Subcutaneous abdominal adipose tissue (tissue), 5 donors: ENCODE measurements around the gene NRAP.
"Not testable (repeated sequence)": the region's sequence is repeated elsewhere in the genome, so short reads cannot be mapped to it uniquely, and the experiment has no call there.

Experiments
- H3K27ac ChIP-seq: one replicate; pipeline ENCODE4 v1.7.0; 2013; ENCODE audit warnings: low read depth, mild to moderate bottlenecking, inconsistent platforms, low read length, moderate library complexity
- H3K27me3 ChIP-seq, 5 donors: one replicate each; pipeline ENCODE4 v1.7.0; 2013; ENCODE audit warnings: low read length in 5 of 5, inconsistent platforms in 1 of 5; ENCODE audit not compliant: control insufficient read depth in 5 of 5, insufficient read depth in 4 of 5
- H3K36me3 ChIP-seq, 5 donors: one replicate each; pipeline ENCODE4 v1.7.0; 2013; ENCODE audit warnings: low read length in 5 of 5; ENCODE audit not compliant: control insufficient read depth in 5 of 5, insufficient read depth in 5 of 5
- H3K4me1 ChIP-seq, 5 donors: one replicate each; pipeline ENCODE4 v1.7.0; 2013; ENCODE audit warnings: low read length in 5 of 5, mild to moderate bottlenecking in 3 of 5, moderate library complexity in 1 of 5; ENCODE audit not compliant: control insufficient read depth in 5 of 5, insufficient read depth in 5 of 5
- H3K4me3 ChIP-seq, 5 donors: one replicate each; pipeline ENCODE4 v1.7.0; 2013; ENCODE audit warnings: low read length in 5 of 5, low read depth in 1 of 5
- H3K9ac ChIP-seq, 5 donors: one replicate each; pipeline ENCODE4 v1.7.0; 2013; ENCODE audit warnings: low read length in 5 of 5, mild to moderate bottlenecking in 4 of 5, moderate library complexity in 3 of 5
- H3K9me3 ChIP-seq, 5 donors: one replicate each; pipeline ENCODE4 v1.7.0; 2013; ENCODE audit warnings: low read length in 5 of 5; ENCODE audit not compliant: control insufficient read depth in 5 of 5
- donor health status: healthy.
- donor health status: healthy.
- donor health status: healthy.
- donor health status: healthy.
- donor health status: healthy.

The NRAP gene

DNA sequence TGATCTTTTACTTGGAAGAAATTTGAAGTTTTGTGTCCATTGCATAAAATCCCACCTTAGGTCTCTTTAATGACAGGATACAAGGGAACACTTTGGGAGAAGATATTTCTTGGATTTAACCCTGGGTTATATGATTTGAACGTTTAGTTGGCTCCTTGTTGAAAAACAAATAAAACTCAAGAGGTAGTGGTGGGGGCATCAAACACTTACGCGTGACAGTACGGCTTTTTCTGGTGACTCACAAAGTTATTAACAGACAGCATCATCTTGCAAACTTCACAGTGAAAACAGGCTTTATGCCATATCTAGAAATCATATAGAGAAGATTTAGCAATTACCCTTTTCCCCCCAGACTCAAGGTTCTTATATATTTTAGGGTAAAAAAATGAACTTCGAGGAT, 699 bp downstream of the NRAP start:
- H3K4me3 ChIP-seq = no peak overlapping the region
- H3K36me3 ChIP-seq = no peaks in the 10 kb centered on the region
- no peaks in the 10 kb centered on the region for H3K27me3 ChIP-seq
- no peak overlapping the region for H3K9ac ChIP-seq
- H3K9me3 ChIP-seq = no peaks in the 10 kb centered on the region
- no peak overlapping the region for H3K27ac ChIP-seq
- H3K4me1 ChIP-seq = peaks cover 0 to 11% (median 0%) of the 10 kb centered on the region in 5 donors

DNA sequence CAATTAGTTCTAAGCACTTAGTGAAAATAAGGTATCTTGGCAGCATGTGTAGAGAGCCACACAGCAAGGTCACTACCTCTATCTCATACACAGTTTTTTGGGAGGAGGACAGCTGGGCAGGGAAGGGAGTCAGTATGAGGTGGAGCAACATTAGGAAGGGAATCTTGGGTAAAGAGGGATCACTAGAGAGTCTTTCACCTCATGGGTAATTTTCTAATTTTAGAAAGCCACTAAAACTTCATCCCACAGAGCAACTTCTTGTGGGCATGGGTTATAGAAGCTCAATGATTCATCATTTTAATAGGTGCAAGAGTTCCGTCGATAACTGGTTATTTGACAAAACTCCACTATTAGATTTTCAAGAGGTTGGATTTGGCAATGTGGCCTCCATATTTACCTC, 2.5 kb downstream of the NRAP start:
- Histone ChIP-seq H3K9ac (no peak overlapping the region), H3K36me3 (no peaks in the 10 kb centered on the region), H3K4me3 (no peak overlapping the region), H3K4me1 (peaks cover 0 to 9% (median 0%) of the 10 kb centered on the region in 5 donors), H3K27me3 (peaks cover 0 to 2% (median 0%) of the 10 kb centered on the region in 5 donors), H3K9me3 (no peaks in the 10 kb centered on the region), H3K27ac (no peak overlapping the region)

DNA sequence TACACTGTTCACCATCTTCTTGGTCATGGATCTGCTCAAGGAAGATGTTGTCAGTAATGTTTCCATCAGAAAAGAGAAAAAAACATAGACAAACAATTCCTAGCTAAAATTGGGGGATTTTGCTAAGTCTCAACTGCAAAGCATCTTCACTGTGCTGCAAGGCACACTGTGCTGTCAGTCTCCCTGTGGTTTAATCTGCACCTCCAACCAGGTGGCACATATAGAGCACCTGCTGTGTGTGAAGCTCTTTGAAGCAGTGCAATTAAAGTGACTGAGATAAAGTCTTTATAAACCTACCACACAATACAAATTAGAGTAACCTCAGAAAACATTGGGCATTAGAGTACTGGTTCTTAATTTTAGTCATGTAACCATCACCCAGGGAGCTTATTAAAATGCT, 6.3 kb downstream of the NRAP start:
- no peak overlapping the region for H3K27ac ChIP-seq
- peaks cover 0 to 2% (median 0%) of the 10 kb centered on the region in 5 donors for H3K27me3 ChIP-seq
- H3K4me3 ChIP-seq = no peak overlapping the region
- H3K9ac ChIP-seq = no peak overlapping the region
- no peaks in the 10 kb centered on the region for H3K9me3 ChIP-seq
- no peaks in the 10 kb centered on the region for H3K36me3 ChIP-seq
- H3K4me1 ChIP-seq = no peaks in the 10 kb centered on the region

DNA sequence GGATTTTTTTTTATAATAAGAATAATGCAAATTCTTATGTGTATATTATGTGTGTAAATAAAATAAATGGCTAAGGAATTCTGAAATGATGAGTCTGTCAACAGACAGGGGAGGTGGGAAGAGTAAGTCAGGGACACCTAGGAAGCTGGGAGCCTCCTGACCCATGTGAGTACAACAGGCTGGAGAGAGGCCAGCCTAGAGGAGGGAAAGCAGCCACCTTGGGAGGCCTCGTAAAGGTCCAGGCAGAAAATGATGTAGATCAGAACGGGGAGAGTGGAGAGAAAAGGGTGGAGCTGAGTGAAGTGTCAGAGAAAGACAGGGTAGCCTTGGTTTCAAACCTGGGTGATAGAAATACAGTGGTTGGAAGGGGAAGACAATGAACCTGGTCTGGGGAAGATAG, 6.9 kb downstream of the NRAP start:
- Histone ChIP-seq H3K4me1 (no peaks in the 10 kb centered on the region), H3K27ac (no peak overlapping the region), H3K4me3 (no peak overlapping the region), H3K9me3 (no peaks in the 10 kb centered on the region), H3K36me3 (no peaks in the 10 kb centered on the region), H3K9ac (no peak overlapping the region), H3K27me3 (peaks cover 0 to 2% (median 0%) of the 10 kb centered on the region in 5 donors)

DNA sequence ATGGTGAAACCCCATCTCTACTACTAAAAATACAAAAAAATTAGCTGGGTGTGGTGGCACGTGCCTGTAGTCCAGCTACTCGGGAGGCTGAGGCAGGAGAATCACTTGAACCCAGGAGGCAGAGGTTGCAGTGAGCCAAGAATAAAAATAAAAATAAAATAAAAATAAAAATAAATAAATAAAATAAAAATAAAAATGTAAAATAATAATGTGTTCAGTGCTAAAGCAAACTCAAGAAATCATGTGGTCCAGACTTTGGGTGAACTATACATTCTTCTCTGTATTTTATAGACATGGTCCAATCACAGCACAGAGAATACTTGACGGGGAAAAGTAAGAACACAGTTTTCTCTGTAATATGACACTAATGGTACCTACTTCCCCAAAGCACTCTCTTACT, 11.4 kb downstream of the NRAP start:
- H3K27me3 ChIP-seq, H3K9me3 ChIP-seq, H3K27ac ChIP-seq, H3K4me3 ChIP-seq, H3K4me1 ChIP-seq, H3K9ac ChIP-seq, H3K36me3 ChIP-seq: not testable (repeated sequence)

DNA sequence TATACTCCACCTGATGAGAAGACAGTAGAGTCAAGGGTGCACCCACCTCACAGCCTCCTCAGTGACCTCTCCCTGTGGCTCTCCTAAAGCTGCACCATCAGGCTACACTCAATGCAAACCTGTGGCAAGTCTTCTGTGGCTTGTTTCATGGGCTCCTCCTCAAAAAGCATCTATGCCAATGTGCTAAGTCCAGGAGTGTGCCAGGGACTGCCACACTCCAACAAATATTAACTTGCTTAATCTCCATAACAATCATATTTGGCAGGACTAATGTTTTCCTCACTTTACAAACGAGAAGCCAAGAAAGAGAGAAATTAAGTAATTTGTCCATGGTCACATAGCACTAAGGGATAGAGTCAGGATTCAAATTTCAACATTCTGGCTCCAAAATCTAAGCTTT, 11.9 kb downstream of the NRAP start:
- Histone ChIP-seq H3K4me3 (no peak overlapping the region), H3K27ac (no peak overlapping the region), H3K27me3 (no peaks in the 10 kb centered on the region), H3K36me3 (no peaks in the 10 kb centered on the region), H3K9me3 (no peaks in the 10 kb centered on the region), H3K4me1 (peaks cover 0 to 2% (median 0%) of the 10 kb centered on the region in 5 donors), H3K9ac (no peak overlapping the region)

DNA sequence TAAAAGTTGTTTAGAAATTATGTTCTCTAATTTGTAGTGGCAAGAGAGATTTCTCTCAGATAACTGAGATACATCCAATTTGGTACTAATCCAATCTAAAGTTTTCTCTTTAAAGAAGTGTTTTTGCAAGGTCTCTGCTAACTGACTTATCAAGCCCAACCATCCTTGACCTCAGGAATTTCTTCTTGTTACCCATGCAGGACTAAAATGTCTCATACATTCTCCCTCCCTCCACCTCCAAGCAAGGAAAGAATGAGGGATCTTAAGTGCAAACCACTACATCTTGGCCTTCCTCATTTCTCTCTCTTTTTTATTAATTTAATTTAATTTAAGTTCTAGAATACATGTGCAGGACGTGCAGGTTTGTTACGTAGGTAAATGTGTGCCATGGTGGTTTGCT, 12.8 kb downstream of the NRAP start:
- Histone ChIP-seq H3K27ac (no peak overlapping the region), H3K9me3 (no peaks in the 10 kb centered on the region), H3K9ac (no peak overlapping the region), H3K36me3 (no peaks in the 10 kb centered on the region), H3K4me1 (peaks cover 0 to 10% (median 5%) of the 10 kb centered on the region in 5 donors), H3K4me3 (no peak overlapping the region), H3K27me3 (no peaks in the 10 kb centered on the region)

DNA sequence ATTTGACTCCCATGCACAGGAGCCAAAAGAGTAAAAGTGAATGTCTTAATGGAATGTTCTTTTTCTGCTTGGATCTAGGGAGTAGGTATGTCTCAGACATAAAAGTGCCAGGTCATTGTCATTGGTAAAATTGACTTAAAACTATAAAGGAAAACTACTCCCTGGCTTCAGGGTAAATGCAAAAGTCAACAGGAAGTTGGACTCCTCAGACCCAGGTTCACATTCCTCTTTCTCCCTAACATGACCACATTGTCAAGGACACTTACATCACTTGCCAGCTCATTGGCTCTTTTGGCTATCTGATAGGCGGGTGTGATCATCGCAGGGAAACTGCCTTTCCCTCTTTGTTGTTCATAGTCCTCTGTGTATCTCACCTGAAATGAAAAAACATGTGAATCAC, 13.7 kb downstream of the NRAP start:
- H3K27me3 ChIP-seq = no peaks in the 10 kb centered on the region
- H3K4me3 ChIP-seq = no peak overlapping the region
- H3K9me3 ChIP-seq = no peaks in the 10 kb centered on the region
- H3K9ac ChIP-seq = no peak overlapping the region
- no peaks in the 10 kb centered on the region for H3K36me3 ChIP-seq
- H3K4me1 ChIP-seq = peaks cover 0 to 11% (median 5%) of the 10 kb centered on the region in 5 donors
- no peak overlapping the region for H3K27ac ChIP-seq

DNA sequence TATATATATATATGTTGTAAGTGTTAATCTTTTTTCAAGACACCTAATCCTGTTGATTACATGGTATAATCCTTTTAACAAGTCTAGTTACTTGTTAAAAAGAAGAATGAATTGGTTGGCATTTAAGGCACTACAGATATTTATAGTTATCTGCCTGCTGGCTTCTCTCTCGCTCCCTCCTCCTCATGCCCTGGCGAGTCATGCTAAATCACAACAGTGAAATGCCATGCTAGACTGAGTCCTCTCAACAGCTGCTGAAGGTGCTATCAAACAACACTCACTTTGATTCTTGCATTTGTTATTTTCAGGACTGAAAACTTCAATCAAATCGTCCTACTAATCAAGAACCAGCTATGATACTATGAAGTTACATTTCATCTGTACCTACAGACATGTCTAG, 15.4 kb downstream of the NRAP start:
- Histone ChIP-seq H3K27me3 (no peaks in the 10 kb centered on the region), H3K9ac (no peak overlapping the region), H3K27ac (no peak overlapping the region), H3K4me1 (peaks cover 0 to 18% (median 11%) of the 10 kb centered on the region in 5 donors), H3K9me3 (no peaks in the 10 kb centered on the region), H3K4me3 (no peak overlapping the region), H3K36me3 (no peaks in the 10 kb centered on the region)

DNA sequence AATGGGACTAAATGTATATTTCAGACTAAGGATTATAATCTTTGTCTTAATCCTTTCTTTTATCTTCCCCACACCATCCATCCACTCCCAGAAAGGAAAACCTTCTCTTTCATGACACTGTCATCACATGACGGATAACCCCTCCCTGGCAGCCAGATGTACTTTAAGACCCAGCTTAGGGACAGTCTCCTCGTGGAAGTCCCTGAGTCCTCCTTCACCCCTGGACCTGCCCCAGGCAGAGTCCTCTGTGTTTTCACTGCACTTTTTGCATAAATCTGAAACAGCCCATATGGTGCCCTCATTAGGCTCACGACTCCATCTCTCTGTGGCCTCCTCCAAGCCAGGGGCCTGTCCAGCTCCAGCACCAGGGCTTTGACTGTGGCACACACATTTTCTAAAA, 16.0 kb downstream of the NRAP start:
- H3K27me3 ChIP-seq = no peaks in the 10 kb centered on the region
- H3K36me3 ChIP-seq = no peaks in the 10 kb centered on the region
- H3K4me1 ChIP-seq = peaks cover 0 to 18% (median 11%) of the 10 kb centered on the region in 5 donors
- no peak overlapping the region for H3K4me3 ChIP-seq
- no peak overlapping the region for H3K9ac ChIP-seq
- no peak overlapping the region for H3K27ac ChIP-seq
- H3K9me3 ChIP-seq = no peaks in the 10 kb centered on the region
